Measurements from ENCODE around the gene HOXC4. TPM values are rescaled to one million over a fixed set of nuclear protein-coding genes. Genes with fewer than 3 reads are reported as not detected.

Gene HOXC4
- total and polyA plus RNA-seq, 2 donors (not counting 3 experiments of a cell fraction or from before 2014, with no cell fraction given): 0.06 to 0.58 TPM

DNA sequence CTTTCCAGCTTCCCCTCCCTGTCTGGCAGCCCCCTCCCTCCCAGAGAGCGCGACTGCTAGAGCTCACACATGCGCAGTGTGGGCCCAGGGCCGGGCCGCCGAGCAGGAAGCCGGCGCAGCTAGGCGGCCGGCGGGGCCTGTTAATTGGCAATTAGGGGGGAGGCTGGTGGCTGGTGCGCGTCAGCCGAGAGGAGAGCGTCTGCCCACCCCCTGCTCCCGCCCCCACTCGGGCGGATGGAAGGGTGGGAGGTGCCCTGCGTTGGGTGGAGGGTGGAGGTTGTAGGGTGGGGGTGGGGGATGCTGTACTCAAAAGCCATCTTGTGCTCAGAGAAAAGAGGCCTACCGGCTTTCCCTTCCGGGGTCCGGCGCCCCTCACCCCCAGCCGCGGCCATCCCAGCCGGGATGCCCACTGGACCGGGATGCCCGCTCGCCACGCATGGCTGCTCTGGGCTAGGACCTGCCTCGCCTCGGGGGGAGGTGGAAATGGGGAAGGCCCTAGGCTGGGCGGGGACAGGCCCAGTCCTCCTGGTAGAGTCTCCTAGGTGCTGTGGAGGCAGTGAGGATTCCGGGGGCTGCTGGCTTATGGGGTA is 35.7 kb upstream of the HOXC4 start:
- intact Hi-C loops (cut with micrococcal nuclease) (no loop called here), dilution Hi-C loops (cut with MboI; ENCODE audit: extremely low pct_ligation_motif_present, low sequenced_read_pairs) (no loop called here)
- Histone ChIP-seq H3K4me2 (ENCODE audit: insufficient read depth, low read length) (peak overlapping the region; percentile 21), H4K20me1 (replicated peaks; ENCODE audit: control insufficient read depth, extremely low read depth, insufficient read depth, low read length) (no peaks in the 10 kb centered on the region), H3K79me2 (ENCODE audit: control insufficient read depth, insufficient read depth, low read length) (no peaks in the 10 kb centered on the region), H3K9me1 (replicated peaks; ENCODE audit: control insufficient read depth, extremely low read depth, insufficient read depth, low read length) (no peaks in the 10 kb centered on the region), H3K9me3 (replicated peaks; ENCODE audit: control insufficient read depth, insufficient read depth, low read length) (no peaks in the 10 kb centered on the region), H3K4me1 (ENCODE audit: control insufficient read depth, extremely low read depth, insufficient read depth, low read length) (peaks cover 3% of the 10 kb centered on the region), H3K36me3 (ENCODE audit: control insufficient read depth in 2 of 2, extremely low read depth in 1 of 2, insufficient read depth in 2 of 2, low read length in 2 of 2) (no peaks in the 10 kb centered on the region), H3K27me3 (ENCODE audit: control insufficient read depth in 2 of 2, insufficient read depth in 2 of 2, low read length in 2 of 2) (peaks cover 84 to 93% of the 10 kb centered on the region in 2 experiments), H3K9ac (replicated peaks; ENCODE audit: extremely low read depth, insufficient read depth, low read length) (no peak overlapping the region), H2AFZ (ENCODE audit: low read depth, low read length) (peak overlapping the region; percentile 9), H3K27ac (ENCODE audit: insufficient read depth, low read depth, low read length) (no peak overlapping the region), H3K4me3 (replicated peaks in 1 of 3; ENCODE audit: insufficient read depth in 1 of 3, low read depth in 1 of 3, low read length in 3 of 3) (peak overlapping the region in 1 of 3 experiments; percentile 30)
- no TSS peak for BruUV-seq (replicated peaks)
- peak; percentile 86 for TF ChIP-seq EZH2 (IDR thresholded peaks at IDR 0.05; ENCODE audit: borderline replicate concordance, low read depth, low read length, severe bottlenecking)
- TF ChIP-seq, protein P1, sequence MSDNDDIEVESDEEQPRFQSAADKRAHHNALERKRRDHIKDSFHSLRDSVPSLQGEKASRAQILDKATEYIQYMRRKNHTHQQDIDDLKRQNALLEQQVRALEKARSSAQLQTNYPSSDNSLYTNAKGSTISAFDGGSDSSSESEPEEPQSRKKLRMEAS (IDR thresholded peaks at IDR 0.05; ENCODE audit: insufficient read depth, insufficient read length): no peak
- FAIRE-seq (peak; percentile 59), DNase-seq (ENCODE audit: low read depth, low spot score) (peak; percentile 65)
- ChIA-PET CTCF (interaction anchor here (0.6 to 17.0 kb wide), 5 partner anchors 9 to 190 kb away, joined by 3 to 616 read pairs (median 10); partner anchors contain the start of genes HOXC10, HOXC8 and SMUG1), POLR2A (no interaction called here)

DNA sequence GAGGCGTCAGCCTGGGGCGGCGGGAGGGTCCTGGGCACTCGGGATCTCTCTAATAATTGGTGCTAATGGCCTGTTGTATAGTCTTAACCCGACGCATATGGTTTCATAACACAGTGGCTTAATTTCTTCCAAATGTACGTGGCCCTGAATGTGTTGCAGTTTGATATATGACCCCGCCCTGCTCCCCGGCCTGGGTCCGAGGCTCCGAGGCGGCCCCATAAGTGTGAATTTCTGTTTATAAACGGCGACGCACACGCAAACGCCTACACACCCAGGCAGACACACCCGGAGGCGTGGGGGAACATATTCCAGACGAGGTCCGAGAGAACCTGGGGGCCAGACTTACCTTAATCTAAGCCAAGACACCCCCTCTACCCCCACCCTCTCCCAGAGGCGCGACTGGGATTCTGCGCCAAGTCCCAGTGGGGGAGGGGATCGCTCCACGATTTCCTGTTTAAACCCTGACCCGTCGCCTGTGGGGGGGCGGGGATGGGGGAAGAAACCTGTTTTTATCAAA is 35.1 kb upstream of the HOXC4 start:
- peaks cover 84 to 93% of the 10 kb centered on the region in 2 experiments for H3K27me3 ChIP-seq (ENCODE audit: control insufficient read depth in 2 of 2, insufficient read depth in 2 of 2, low read length in 2 of 2)
- CTCF ChIA-PET: interaction anchor here (2.2 to 4.3 kb wide), 2 partner anchors 12 to 34 kb away, joined by 5 to 36 read pairs; partner anchors contain the start of gene HOXC10
- no peak for FAIRE-seq

More for the DNA sequence above, 35.1 kb upstream of the HOXC4 start:
- DNase-seq (ENCODE audit: low read depth, low spot score): no peak
- intact Hi-C loops (cut with micrococcal nuclease) (no loop called here), dilution Hi-C loops (cut with MboI; ENCODE audit: extremely low pct_ligation_motif_present, low sequenced_read_pairs) (no loop called here)
- POLR2A ChIA-PET: no interaction called here
- H3K79me2 ChIP-seq (ENCODE audit: control insufficient read depth, insufficient read depth, low read length): no peaks in the 10 kb centered on the region
- no peaks in the 10 kb centered on the region for H3K9me3 ChIP-seq (replicated peaks; ENCODE audit: control insufficient read depth, insufficient read depth, low read length)
- no TSS peak for BruUV-seq (replicated peaks)
- H2AFZ ChIP-seq (ENCODE audit: low read depth, low read length): no peak overlapping the region
- H4K20me1 ChIP-seq (replicated peaks; ENCODE audit: control insufficient read depth, extremely low read depth, insufficient read depth, low read length): no peaks in the 10 kb centered on the region
- no peak overlapping the region for H3K27ac ChIP-seq (ENCODE audit: insufficient read depth, low read depth, low read length)
- H3K9ac ChIP-seq (replicated peaks; ENCODE audit: extremely low read depth, insufficient read depth, low read length): no peak overlapping the region
- H3K9me1 ChIP-seq (replicated peaks; ENCODE audit: control insufficient read depth, extremely low read depth, insufficient read depth, low read length): no peaks in the 10 kb centered on the region
- TF ChIP-seq POLR2AphosphoS5 (IDR thresholded peaks at IDR 0.05; ENCODE audit: insufficient read depth, low read depth, low read length) (no peak), GATA2 (IDR thresholded peaks at IDR 0.05; ENCODE audit: insufficient read depth, insufficient read length, low read depth, low read length) (no peak), POLR2A (IDR thresholded peaks at IDR 0.05; ENCODE audit: low read depth, low read length) (no peak), FOS (IDR thresholded peaks at IDR 0.05; ENCODE audit: borderline replicate concordance, insufficient read depth, low read length) (no peak), MYC (IDR thresholded peaks at IDR 0.05; ENCODE audit: low read depth, low read length) (no peak), EZH2 (IDR thresholded peaks at IDR 0.05; ENCODE audit: borderline replicate concordance, low read depth, low read length, severe bottlenecking) (no peak), JUN (IDR thresholded peaks at IDR 0.05; ENCODE audit: borderline replicate concordance, insufficient read depth, insufficient read length, low read depth) (no peak)
- TF ChIP-seq, protein P2, sequence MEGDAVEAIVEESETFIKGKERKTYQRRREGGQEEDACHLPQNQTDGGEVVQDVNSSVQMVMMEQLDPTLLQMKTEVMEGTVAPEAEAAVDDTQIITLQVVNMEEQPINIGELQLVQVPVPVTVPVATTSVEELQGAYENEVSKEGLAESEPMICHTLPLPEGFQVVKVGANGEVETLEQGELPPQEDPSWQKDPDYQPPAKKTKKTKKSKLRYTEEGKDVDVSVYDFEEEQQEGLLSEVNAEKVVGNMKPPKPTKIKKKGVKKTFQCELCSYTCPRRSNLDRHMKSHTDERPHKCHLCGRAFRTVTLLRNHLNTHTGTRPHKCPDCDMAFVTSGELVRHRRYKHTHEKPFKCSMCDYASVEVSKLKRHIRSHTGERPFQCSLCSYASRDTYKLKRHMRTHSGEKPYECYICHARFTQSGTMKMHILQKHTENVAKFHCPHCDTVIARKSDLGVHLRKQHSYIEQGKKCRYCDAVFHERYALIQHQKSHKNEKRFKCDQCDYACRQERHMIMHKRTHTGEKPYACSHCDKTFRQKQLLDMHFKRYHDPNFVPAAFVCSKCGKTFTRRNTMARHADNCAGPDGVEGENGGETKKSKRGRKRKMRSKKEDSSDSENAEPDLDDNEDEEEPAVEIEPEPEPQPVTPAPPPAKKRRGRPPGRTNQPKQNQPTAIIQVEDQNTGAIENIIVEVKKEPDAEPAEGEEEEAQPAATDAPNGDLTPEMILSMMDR (IDR thresholded peaks at IDR 0.05; ENCODE audit: extremely low read depth in 1 of 2, insufficient read depth in 1 of 2, low read depth in 1 of 2, low read length in 2 of 2): no peak
- TF ChIP-seq, protein P1 (IDR thresholded peaks at IDR 0.05; ENCODE audit: insufficient read depth, insufficient read length): no peak
- H3K4me2 ChIP-seq (ENCODE audit: insufficient read depth, low read length): no peak overlapping the region
- no peaks in the 10 kb centered on the region for H3K36me3 ChIP-seq (ENCODE audit: control insufficient read depth in 2 of 2, extremely low read depth in 1 of 2, insufficient read depth in 2 of 2, low read length in 2 of 2)
- H3K4me3 ChIP-seq (replicated peaks in 1 of 3; ENCODE audit: insufficient read depth in 1 of 3, low read depth in 1 of 3, low read length in 3 of 3): no peak overlapping the region
- peaks cover 3% of the 10 kb centered on the region for H3K4me1 ChIP-seq (ENCODE audit: control insufficient read depth, extremely low read depth, insufficient read depth, low read length)
